Islet of Langerhans (tissue), 1 donor: ENCODE measurements around the gene CNKSR3.
"Not testable (repeated sequence)": the region's sequence is repeated elsewhere in the genome, so short reads cannot be mapped to it uniquely, and the experiment has no call there.

Source experiments
- FAIRE-seq: peaks from one replicate; lab custom pipeline; 2011; peaks lifted over from hg19 to GRCh38; lab: Jason Lieb, UNC

Gene CNKSR3

GRCh38 chr6:154510144-154510905 lies at the start of gene CNKSR3:
CNKSR3 (minus strand) TSS chr6:154510685; CDS start chr6:154510114, 571 bp downstream.
- no peak for FAIRE-seq

DNA sequence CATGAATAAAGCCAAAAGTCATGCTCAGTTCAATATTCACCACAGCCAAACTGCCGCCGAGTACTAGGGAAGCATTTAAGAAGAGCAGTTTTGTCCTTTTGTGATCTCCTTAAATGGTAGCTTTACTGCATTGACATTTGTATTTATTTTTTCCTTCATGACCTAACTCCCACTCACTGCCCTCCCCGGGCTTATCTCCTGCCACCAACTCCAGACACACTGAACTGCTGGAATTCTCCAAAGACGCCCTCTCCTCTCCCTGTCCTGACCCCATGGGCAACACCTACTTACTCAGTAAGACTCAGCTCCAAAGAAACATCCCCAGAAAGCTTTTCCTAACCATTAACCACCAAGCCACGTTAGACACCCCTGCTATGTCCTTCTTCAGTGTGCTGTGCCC lies 48.5 kb upstream of the CNKSR3 start:
- FAIRE-seq, result no peak

- no peak for FAIRE-seq
These were observed 48.0 kb upstream of the CNKSR3 start for GRCh38 chr6:154558513-154558912.

DNA sequence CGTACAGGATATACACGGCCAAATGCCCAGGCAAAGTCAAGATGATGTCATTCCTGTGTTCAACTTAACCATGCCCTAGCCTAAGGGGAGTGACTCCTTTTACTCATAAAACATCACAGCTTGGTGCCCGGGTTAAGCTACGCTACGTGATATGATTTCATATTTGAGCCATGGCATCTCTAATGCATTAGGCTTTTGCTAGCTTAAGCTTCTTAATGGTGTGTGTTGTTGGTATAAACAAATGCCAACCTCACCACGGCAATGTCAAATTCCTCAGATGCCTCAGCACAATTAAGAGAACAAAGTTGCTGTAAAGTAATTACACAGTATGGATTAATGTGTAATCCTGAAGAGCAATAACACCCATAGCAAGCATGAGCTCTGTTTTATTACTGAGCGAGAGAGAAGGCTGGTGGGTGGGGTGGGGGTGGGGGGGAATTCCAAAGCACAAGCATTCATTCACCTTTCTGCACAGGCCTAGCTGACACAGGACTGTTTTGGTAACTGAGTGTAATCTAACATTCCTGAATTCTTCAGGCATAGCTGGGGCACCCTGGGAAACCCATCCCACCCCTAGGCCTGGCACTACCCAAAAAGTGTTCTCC lies 44.7 kb upstream of the CNKSR3 start:
- no peak for FAIRE-seq

GRCh38 chr6:154554491-154554890 lies 44.0 kb upstream of the CNKSR3 start:
- FAIRE-seq, result no peak

- FAIRE-seq, result no peak
These were observed 40.3 kb upstream of the CNKSR3 start for GRCh38 chr6:154550779-154551178.

DNA sequence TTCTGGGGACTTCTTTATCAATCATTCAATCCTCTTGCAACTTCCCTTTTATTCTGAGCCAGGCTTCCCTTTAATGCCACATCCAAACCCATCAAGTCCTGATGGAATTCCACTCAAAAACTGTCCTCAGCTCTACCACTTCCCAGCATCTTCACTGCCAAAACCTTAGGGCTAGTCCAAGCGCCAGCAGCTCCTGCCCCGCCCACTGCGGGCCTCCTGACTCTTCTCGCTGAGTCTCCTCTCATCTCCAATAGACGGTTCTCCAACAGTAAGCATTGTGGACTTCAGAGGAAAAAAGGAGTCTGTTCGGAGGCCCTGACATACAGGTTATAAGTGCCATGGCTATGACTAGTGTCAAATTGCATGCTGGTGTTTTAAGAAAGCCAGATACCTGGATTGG lies 38.7 kb upstream of the CNKSR3 start:
- no peak for FAIRE-seq

DNA sequence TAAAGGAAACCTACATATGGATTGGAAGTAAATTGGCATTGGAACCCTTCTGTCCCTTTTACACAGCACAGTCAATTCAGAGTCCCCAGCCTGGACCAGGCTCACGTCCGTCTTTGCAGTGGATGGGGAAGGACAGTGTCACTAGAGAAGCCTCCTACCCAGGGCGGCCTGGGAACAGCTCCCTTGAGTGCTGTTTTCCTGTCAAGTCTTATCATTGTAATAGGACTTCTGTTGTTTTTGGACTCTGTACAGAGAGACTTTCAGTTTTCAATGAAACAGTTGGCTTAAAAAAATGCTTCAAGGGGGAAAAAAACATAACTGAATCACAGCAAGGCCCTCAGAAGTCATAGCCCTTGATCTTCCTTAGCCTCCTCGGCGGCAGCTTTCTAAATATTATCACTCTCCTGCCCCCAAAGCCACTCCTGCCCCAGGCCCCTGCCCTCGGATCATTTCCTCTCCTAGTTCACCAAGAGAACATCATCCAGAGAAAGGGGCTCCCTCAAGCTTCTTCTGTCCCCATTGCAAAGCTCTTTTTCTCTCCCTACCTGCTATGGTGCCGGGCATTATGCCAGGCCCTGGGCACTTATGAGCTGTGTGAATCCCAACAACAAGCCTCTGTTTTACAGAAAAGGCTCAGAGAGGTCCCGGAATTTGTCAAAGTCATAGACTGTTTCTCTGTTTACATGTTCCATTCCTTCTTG lies 37.8 kb upstream of the CNKSR3 start:
- no peak for FAIRE-seq

- no peak for FAIRE-seq
These were observed 33.1 kb upstream of the CNKSR3 start for GRCh38 chr6:154543628-154544027.

GRCh38 chr6:154542747-154543146 lies 32.3 kb upstream of the CNKSR3 start:
- no peak for FAIRE-seq

GRCh38 chr6:154541837-154542236 lies 31.4 kb upstream of the CNKSR3 start:
- not testable (repeated sequence) for FAIRE-seq

GRCh38 chr6:154539593-154540269 lies 29.2 kb upstream of the CNKSR3 start:
- no peak for FAIRE-seq

DNA sequence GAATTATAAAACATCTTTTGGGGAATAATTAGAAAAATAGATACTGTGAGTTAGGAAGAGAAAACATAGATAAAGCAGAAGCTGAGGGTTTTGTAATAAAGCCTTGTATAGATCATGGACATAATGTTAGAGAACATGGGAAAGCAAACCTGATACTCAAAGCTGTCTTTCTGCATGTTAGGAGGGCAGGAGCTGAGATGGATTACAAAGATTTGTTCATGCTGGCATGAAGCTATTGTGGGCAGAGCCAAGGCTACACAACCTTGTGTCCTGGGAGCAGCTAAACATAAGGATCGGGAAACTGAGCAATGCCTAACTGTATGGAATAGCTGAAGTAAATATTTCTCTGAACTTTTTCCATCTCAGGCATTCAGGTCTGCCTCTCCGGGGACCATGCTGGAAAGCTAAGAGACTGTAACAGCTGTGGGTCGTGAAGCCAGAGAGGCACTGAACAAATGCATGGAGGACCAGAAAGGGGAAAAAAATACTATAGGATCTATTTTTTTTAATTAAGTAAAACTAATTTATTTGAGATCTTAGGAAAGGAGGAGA lies 28.2 kb upstream of the CNKSR3 start:
- no peak for FAIRE-seq

DNA sequence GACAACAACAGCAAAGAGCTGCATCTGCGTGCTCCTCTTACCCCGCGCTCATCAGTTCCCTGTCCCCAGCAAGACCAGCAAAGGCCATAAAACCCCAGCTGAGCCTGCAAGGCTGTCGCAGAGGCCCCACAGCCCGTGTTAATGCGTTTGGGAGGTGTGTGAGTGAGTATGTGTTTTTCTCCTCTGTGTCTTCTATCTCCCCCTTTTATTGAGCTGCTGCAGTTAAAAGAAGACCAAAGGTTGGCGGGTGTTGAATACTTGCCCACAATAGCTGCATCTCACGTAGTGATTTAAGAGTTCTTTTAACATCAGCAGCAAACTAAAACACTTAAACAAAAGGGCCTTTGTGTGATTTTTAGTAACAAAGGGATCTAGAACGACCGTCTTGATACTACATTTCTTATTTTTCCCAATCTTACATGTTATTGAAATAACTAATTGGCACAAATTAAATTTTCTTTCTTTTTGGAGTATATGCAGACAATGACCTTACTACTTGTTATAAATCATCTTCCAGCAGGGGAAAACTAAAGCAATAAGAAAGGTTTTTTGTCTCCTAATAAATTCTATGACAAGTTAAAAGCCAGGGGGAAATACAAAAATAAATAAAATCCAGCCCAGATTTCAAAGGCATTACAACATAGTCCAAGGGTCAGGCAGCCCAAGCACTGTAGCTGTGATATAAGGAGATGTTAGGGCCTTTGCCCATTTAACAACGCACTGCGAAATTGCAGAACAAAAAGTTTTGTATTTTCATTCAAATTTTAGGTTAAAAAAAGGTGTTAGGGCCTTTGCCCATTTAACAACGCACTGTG lies 27.2 kb upstream of the CNKSR3 start:
- peak; percentile 58 for FAIRE-seq

DNA sequence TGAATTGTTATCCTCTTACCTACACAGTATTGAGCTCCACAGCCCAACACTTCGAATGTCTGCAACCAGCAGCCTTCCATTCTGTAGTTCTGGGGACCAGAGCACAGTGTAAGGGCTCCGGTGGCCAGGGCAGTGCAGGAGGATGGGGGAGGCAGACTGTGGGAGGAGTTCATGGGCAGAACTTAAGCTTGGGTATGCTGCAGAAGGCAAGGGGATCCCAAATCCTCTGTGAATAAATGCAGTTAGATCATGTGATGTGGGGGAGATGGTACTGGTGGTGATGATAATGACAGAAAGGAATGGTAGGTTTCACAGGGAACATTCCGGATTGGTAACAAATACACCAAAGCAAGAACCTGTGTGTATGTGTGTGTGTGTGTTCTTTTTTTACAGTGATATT lies 26.5 kb upstream of the CNKSR3 start:
- FAIRE-seq, result no peak

DNA sequence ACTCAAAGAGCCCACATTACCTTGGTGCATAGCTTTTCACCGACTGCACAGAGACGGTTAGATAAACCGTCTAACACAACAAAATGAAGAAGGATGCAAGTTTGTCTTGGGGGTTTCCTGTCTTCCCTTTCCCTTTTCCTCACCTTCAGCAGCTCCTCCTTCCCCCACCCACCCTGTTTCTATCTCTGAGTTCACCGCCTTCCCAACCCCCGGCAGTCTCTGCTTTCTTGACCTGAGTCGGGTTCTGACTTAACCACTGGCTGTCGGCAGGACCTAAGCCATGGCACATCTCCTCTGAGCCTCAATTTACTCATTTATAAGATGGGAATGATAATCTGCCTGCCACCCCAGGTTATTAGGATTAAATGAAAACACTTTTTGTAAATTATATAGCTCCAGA lies 25.8 kb upstream of the CNKSR3 start:
- no peak for FAIRE-seq

DNA sequence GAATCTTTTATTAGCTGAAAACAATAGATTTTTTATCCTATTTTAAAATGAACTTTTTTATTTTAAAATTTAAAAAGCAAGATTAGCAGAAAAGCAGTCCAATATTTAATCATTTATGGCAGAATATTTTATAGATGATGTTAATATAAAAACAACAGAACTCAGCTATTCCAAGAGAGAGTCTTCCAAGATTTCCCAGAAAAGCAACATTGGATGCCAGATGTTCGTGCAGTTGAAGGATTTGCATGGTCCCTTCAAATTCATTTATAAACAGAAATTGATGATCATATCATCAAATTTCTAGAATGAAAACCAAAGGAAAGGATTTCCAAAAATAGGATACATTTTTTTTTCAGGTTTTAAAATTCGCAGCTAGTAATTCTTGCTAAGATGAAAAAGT lies 25.4 kb upstream of the CNKSR3 start:
- no peak for FAIRE-seq

DNA sequence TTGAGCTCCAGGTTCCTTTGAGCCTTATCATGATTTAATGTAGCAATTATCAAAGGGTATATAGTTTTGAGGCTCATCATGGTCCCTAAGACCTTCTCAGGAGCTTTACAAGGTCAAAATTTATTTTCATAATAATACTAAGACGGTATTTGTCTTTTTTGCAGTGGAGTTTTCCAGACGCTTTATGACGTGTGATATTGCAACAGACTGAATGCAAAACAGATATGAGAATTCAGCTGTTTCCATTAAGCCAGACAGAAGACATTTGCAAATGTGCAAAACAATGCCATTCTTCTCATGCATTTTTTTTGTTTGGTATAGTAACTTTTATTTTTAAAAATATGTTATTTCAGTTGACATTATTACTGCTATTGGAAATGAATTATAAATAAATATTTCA lies 24.7 kb upstream of the CNKSR3 start:
- no peak for FAIRE-seq

DNA sequence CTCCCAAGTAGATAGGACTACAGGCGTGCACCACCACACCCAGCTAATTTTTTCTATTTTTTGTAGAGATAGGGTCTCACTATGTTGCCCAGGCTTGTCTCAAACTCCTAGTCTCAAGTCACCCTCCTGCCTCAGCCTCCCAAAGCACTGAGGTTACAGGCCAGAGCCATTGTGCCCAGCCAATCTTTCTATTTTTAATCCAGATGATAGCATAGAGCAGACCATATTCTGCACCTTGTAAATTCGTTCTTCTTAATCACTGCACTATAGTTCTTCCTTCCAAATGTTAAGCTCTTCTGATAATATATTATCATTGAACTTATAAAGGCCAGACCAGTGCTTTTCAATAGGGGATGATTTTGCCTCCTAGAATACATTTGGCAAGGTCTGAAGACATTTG lies 24.0 kb upstream of the CNKSR3 start:
- no peak for FAIRE-seq

GRCh38 chr6:154532426-154532825 lies 21.9 kb upstream of the CNKSR3 start:
- FAIRE-seq, result no peak

- no peak for FAIRE-seq
These were observed 19.5 kb upstream of the CNKSR3 start for GRCh38 chr6:154529957-154530356.
